HG03432 (cell line): Measurements from ENCODE around the gene SERAC1.
"Not testable (repeated sequence)": the region's sequence is repeated elsewhere in the genome, so short reads cannot be mapped to it uniquely, and the experiment has no call there.

Experiments
- ATAC-seq: cut with Tn5 transposase; IDR thresholded peaks from one replicate; pipeline ENCODE4 v1.9.1; 2021; ENCODE audit warnings: mild to moderate bottlenecking, moderate library complexity; ENCODE audit not compliant: unreplicated experiment

Gene SERAC1

DNA sequence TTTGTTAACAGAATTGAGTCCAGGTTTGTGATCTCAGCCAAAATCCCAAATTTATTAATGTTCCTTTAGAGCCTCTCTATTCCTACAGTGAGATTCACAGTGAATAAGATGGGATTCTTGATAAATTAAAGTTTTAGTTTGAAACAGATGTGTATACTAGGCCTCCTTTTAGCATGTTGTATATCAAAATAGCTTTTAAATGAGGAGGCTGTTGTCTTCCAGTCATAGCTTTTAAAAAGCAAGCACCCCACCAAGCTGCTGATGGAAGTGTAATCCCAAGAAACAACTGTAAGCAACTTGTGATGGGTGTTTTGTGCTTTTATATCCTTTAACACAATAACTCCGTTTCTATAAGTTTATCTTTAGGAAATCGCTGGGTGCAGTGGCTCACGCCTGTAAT, 7.0 kb upstream of the SERAC1 start:
- no peak for ATAC-seq

DNA sequence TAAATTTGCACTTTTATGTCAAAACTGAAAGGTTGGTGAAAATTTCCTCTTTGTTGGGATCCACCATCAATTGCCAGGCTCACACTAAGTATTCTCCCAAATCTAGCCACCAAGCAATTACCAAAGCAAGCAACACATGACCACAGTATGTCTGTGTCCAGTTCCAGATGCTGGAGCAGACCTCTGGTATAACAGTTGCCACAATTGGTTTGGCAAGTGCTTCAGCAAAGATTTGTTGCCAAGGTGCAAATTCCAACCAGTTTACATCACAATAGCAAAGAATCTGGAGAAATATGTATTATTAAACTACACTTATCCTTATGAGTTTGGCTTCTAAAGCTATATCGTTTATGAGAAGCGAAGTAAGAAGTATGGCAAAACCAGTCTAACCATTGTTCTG, 6.5 kb upstream of the SERAC1 start:
- no peak for ATAC-seq

DNA sequence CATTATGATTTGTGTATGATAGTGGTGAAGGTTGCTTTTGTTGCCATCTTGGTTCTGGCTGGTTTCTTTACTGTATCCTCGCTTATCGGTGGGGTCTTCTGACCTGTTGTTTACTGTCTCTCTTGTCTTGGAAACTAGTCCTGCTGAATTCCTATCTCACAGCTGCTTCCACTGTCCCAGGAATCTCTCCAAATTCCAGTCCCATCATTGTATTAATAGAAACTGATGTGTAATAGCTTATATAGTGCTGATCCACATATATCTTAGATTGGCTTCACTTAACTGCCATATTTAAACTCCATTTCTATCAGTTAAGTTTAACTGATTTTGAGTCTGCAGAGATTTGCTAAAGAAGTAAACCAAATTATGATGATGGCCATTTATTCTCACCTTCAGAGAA, 6.0 kb upstream of the SERAC1 start:
- no peak for ATAC-seq

DNA sequence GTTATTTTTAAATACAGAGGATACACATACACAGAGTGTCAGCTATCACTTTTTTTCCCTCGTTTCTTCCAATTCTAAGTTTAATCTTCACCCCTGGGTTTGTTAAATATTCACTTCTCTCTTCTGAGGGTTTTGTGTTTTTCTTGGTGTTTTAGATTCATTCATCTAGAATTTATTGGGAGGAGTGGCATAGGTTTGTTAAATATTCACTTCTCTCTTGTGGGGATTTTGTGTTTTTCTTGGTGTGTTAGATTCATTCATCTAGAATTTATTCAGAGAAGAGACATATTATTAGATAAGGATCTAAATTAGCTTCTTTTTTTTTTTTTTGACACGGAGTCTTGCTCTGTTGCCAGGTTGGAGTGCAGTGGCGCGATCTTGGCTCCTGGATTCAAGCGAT, 3.9 kb upstream of the SERAC1 start:
- no peak for ATAC-seq

DNA sequence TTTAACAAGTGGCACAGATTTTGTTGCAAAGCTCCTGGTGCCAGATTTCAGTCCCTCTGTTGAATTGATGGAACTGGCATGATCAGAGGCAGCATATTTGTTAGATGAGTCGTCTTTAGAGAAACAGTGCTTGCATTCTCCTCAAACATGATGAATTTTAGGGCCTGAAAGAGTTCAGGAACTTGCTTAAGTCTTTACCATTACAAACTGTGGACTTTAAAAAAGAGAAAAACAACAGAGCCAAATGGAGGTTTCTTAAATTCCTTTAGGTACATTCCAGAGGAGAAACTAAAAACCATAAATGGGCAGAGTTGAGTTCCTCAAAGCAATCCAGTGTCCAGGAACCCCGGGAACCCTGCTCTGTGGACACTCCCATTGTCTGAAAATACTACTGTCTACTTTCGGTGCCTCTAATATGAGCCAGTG, 2.6 kb upstream of the SERAC1 start:
- ATAC-seq = no peak

DNA sequence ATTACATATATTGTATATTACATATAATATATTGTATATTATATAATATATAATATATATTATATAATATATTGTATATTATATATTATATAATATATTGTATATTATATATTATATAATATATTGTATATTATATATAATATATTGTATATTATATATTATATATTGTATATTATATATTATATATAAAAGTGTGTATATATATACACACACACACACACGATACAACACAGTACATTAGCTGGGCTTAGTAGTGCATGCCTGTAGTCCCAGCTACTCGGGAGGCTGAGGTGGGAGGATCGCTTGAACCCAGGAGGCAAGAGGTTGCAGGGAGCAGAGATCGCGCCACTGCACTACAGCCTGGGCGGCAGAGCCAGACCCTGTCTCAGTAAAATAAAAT, 1.6 kb upstream of the SERAC1 start:
- not testable (repeated sequence) for ATAC-seq

DNA sequence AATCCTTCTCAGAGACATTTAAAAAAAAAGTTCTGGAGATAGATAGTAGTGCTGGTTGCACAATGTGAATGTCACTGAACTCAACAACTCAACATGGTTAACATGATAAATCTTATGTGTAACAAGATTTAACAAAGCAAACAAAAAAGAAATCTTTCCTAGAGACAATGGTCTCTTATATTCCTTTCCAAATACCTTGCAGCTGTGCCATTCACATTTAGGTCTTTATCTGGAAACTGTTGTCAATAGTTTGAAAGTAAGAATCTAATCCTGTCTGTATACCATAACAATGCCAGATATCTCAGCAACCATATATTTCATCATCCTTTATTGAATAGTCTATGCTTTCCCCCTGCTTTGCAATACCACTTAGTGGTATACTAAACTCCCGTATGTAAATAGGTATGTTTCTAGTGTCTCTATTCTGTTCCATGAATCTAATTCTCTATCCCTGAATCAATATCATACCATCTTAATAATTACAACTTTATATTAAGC, 2.1 kb downstream of the SERAC1 start:
- no peak for ATAC-seq

DNA sequence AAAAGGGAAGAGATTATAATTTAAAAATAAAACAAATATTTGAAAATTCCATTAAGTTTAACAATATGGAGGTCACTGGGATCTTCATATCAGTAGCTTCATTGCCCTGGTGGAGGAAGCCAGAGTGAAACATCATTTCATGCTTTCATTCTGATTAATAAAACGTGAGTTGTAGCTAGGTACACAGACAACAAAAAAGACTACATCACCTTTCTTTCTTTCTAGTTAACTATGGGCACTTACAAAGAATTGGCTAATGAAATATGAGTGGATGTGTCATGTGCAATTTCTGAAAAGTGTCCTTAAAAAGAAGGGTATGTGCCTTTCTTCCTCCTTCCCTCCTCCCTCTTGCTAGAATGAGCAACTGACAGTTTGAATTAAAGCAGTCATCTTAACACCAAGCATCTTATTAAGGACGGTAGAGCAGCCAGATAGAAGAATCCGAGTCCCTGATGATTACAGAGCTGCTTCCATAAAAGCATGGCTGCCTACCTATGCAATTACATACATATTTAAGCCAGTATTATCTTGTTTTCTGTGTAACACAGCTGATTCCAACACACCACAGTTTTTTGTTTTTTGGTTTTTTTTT, 3.4 kb downstream of the SERAC1 start:
- no peak for ATAC-seq

DNA sequence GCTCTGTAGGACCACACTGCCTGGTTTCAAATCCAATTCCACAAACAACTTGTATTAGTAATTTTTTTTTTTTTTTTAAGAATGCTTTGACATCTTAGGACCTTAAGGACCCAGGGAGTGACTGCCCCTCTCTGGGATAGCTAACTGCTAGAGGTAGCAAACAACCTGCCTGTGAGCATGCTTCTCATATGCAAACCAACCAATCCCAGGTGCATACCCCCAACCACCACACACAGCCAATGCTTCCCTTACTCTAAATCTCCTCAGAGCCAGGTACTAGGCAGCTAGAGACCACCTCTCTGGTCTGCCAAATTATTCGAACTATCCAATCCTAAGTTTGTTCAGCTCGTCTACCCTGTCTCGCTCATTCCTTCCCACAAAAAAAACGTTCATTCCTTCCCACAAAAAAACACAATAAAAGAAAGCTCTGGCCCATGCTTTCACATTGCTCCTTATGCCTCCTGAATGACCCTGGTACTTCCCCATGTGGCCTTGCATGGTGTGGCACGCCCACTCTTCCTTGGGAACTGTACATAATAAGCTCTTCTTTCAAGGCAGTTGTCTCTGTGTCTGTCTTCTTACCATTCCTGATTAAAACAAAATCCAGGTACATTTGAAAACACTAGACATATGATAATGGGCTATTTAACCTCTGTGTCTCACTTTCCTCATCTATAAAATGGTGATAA, 6.4 kb downstream of the SERAC1 start:
- ATAC-seq = no peak

DNA sequence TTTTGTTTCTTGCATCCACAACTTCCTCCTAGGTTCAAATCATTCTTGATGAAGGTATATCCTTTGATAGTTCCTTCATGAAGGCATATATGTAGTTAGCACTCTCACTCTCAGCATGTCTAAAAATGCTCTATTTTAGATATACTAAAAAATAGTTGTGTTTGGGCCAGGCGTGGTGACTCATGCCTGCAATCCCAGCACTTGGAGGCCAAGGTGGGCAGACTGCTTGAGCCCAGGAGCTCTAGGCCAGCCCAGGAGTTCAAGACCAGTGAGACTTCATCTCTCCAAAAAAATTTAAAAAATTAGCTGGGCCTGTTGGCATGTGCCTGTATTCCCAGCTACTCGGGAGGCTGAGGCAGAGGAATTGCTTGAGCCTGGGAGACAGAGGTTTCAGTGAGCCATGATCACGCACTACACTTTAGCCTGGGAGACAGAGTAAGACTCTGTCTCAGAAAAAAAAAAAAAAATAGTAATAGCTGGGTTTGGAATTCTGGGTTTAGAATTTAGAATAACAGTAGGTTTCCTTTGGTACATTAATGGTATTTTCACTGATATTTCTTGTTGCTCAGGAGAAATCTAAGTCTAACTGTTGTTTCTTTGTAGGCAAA, 7.0 kb downstream of the SERAC1 start:
- ATAC-seq = no peak

DNA sequence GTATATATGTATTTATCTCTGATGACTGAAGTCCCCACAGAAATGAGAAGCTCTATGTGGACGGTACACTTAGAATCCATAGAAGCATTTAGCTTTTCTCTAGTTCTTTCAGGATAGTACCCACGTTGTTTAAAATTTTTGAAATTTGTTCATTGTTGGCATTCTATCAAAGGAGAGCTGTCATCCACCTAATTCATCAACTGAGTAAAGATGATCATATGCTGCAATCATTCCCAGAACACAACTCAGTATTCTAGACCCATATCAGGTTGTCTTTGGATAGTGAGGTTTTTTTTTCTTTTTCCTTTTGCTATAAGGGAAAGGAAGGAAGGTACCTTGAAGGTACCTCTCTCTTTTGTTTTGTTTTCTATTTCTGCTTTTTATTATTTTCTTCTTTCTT, 9.3 kb downstream of the SERAC1 start:
- no peak for ATAC-seq

DNA sequence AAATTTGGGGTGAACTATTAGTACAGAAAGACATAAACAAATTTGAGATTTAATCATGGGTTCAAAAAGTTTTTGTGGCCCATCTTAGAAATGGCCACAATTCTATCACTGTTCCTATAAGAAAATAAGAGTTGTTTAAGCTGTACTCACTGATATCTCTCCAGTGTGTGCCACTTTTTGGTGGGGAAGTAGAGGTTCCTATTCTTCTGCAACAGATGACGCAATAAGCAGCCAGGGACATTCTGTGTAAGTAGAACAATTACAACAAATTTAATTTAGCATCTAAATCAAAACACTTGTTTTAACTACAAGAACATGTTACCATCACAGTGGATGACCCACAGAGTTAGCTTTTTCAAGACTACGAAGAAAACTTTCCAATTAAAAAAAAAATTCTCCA, 9.9 kb downstream of the SERAC1 start:
- ATAC-seq = no peak

DNA sequence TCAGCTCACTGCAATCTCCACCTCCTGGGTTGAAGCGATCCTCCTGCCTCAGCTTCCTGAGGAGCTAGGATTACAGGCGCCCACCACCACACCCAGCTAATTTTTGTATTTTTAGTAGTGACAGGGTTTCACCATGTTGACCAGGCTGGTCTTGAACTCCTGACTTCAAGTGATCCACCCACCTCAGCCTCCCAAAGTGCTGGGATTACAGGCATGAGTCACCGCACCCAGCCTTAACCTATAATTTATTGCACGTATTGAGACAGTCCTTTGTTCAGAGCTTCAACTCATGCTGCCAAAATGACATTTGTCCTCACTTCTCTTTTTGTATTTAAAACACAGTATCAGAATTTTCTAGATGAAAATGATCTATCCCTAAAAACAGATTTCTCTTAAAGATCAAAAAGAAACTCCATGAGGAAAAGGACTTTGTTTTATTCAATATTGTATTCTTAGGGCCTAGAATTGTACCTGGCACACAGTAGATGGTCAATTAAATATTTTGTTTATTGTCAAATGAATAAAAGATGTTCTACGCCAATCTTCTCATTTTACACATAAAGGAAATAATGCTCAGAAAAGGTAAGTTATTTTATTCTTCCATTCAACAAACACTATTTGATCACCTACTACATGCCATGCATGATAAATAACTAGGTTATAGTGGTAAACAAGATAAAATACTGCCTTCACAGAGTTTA, 10.8 kb downstream of the SERAC1 start:
- ATAC-seq = no peak

DNA sequence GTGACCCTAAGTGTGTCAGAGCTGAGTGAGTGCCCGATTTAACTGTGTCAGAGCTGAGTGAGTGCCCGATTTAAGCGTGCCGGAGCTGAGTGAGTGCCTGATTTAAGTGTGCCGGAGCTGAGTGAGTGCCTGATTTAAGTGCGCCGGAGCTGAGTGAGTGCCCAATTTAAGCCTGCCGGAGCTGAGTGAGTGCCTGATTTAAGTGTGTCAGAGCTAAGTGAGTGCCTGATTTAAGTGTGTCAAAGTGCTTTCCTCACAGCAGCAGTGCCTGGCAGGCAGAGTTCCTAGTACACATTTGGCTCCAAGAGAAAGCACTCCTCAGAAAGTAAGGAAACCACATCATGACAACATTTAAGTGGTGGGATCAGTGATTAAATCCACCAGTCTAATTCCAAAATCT, 13.2 kb downstream of the SERAC1 start:
- no peak for ATAC-seq

DNA sequence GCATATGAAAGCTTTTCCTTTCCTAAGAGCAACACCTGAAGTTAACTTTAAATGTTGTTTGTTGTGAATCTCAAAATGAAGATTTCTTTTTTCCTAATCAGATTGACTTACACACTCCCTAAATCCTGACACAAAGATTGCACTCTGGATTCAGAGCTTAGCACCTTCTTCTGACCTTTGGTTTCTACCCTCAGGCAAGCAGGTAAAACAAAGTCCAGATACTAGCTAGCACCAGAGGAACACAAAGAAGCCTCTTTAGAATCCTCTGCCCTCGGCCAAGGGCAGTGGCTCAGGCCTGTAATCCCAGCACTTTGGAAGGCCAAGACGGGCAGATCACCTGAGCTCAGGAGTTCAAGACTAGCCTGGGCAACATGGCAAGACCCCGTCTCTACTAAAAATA, 14.5 kb downstream of the SERAC1 start:
- ATAC-seq = no peak

DNA sequence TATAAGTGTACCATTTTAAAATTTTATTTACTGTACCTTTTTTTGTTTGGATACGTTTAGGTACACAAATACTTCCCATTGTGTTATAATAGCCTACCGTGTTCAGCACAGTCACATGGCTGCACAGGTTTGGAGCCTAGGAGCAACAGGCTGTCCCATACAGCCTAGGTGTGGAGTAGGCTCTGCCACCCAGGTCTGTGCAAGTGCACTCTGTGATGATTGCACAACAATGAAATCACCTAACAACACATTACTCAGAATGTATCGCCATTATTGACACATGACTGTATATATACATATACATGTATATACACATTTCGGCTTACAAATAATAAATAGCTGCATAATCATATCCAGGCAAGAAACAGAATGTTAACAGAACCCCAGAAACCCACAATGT, 15.4 kb downstream of the SERAC1 start:
- no peak for ATAC-seq

DNA sequence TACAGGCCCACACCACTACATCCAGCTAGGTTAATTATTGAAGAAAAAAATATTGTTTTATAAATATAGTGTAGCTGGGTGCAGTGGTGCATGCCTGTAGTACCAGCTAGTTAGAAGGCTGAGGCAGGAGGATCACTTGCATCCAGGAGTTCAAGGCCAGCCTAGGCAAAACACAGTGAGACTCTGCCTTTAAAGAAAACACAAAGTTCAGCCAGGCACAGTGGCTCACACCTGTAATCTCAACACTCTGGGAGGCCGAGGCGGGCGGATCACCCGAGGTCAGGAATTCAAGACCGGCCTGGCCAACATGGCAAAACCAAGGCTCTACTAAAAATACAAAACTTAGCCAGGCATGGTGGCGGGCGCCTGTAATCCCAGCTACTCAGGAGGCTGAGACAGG, 16.0 kb downstream of the SERAC1 start:
- not testable (repeated sequence) for ATAC-seq

DNA sequence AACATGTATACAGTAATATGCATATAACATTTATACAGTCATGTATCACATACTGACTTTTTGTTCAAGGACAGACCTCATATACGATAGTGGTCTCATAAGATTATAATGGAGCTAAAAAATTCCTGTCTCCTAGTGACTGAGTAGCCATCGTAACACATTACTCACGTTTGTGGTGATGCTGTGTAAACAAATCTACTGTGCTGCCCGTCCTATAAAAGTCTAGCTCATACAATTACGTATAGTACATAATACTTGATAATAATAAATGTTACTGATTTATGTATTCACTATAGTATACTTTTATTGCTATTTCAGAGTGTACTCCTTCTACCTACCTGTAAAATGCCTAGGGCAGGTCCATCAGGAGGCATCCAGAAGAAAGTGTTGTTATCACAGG, 17.4 kb downstream of the SERAC1 start:
- no peak for ATAC-seq

DNA sequence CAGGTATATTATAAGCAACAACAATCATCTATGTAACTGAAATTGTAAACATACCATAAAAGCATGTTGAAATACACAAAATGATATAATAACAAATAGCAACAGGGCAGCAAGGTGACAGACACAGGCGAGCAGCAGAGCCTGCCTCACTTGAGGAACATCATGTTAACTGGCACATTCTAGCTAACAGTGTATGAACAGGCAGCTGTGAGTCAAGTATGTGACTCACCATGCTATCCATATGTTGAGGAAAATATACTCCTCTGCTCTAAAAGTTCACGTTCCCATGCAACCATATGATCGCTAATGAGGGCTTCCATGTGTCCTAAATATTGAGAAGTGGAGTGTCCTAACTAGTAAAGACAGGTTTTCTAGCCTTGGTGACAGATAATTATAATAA, 18.4 kb downstream of the SERAC1 start:
- no peak for ATAC-seq

DNA sequence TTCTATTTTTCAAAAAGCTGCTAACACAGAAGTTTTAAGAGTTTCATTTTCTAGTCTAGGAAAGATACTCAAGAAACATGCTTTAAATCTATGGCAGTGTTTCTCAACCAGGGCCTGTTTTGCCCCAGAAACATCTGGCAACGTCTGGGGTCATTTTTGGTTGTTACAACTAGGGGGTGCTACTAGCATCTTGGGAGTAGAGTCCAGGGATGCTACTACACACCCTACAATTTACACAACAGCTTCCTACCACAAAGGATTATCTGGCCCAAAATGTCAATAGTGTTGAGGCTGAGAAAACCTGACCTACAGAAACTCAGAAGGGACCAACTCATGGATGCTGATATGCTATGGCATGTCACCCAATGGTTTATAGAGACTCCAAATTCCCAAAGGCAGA, 24.4 kb downstream of the SERAC1 start:
- no peak for ATAC-seq

DNA sequence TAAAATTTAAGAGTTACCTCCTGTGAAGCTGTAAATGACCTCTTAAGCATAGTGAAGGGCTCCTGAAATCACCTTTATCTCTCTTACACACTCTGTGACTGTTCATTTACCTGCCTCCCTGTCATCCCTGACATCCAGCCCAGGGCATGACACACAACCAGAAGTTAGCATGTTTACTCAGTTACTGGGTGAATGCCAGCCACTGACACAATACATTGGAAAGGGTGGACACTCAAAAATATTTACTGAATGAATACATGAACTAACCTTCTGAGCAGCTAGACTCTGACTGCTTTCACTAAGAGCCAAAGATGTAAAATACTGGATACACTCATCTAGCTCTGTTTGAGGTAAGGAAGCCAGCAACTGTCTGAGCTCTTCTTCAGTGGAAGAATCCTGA, 25.3 kb downstream of the SERAC1 start:
- no peak for ATAC-seq

DNA sequence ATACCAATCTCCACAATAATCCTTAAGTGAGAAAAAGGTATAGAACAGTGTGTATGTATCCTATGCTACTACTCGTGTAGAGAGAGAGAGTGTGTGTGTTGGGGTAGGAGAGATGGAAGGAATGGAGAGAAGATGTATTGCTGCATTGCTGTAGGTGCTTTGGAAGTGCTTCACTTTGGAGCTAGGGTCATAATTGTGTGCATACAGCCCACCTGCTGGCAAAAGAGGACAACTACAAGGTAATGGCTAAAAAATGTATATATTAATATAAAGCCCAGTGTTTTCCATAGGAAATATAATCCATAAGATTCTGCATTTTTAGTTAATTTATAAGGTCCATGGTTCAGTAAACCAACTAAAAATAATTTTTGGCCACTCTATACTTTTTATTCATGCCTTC, 36.1 kb downstream of the SERAC1 start:
- ATAC-seq = no peak
